ENCODE data around the gene BMP4. TPM values are rescaled to one million over a fixed set of nuclear protein-coding genes. Genes with fewer than 3 reads are reported as not detected.
"Not testable (repeated sequence)": the region's sequence is repeated elsewhere in the genome, so short reads cannot be mapped to it uniquely, and the experiment has no call there.

BMP4 gene
- total RNA-seq (2014; rRNA removed; shearing (Covaris generic); ENCODE audit: low replicate concordance) = 9.3 and 13.5 TPM in 2 replicates

DNA sequence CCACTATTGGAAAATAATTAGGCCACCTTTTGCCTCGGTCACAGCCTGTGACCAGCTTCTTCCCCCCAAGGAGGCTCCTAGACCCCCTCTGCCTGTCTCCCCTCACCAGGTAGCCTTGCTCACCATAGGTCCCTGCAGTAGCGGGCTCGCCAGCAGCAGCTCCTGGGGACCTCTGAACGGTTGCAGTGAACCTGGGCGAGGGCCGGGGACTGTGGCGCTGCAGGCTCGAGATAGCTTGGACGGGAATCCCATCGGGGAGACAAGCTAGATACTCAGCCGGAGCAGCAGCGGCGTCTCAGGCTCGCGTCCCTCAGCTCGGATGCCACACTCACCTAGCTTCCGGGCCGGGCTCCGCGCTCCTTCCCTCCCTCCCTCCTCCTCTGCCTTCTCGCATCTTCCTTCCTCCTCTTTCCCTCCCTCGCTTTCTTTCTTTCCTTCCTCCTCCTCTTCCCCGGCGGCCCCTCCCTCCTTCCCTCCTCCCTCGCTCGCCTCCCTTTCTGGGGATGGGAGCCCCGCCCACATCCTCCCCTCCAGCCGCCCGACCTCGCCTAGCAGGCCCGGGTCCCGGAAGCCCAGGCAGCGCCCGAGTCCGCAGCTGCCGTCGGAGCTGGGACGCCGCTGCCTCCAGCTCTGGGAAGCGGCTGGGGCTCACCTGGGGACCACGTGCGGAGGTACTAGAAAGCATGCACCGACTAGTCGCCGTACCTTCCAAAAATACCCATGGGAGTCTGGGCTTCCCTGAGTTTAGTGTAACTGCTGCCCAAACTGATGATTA is at the start of gene BMP4:
Gene BMP4, minus strand, starts transcription at position 399 of the 775 bp plus-strand sequence. CDS start 4,603 bp downstream, outside the sequence.
- H3K4me3 ChIP-seq = no peak within 1 kb of the TSS
- no peak for DNase-seq
- no peaks in the 10 kb centered on the region; the same call in 1 of the 2 replicates for H3K27me3 ChIP-seq
- H3K36me3 ChIP-seq = no peaks in the 10 kb centered on the region
- H3K9me3 ChIP-seq = no peaks in the 10 kb centered on the region

GRCh38 chr14:54003064-54003463 is 46.4 kb upstream of the BMP4 start:
- DNase-seq = no peak
- H3K9me3 ChIP-seq = no peaks in the 10 kb centered on the region

GRCh38 chr14:54002653-54003052 is 46.0 kb upstream of the BMP4 start:
- H3K27me3 ChIP-seq = no peaks in the 10 kb centered on the region
- H3K9me3 ChIP-seq = no peaks in the 10 kb centered on the region
- no peak overlapping the region for H3K4me3 ChIP-seq
- no peaks in the 10 kb centered on the region for H3K36me3 ChIP-seq
- peak; percentile 30 for DNase-seq

More at GRCh38 chr14:54003064-54003463, 46.4 kb upstream of the BMP4 start:
- no peak overlapping the region for H3K4me3 ChIP-seq
- no peaks in the 10 kb centered on the region for H3K27me3 ChIP-seq
- no peaks in the 10 kb centered on the region for H3K36me3 ChIP-seq

DNA sequence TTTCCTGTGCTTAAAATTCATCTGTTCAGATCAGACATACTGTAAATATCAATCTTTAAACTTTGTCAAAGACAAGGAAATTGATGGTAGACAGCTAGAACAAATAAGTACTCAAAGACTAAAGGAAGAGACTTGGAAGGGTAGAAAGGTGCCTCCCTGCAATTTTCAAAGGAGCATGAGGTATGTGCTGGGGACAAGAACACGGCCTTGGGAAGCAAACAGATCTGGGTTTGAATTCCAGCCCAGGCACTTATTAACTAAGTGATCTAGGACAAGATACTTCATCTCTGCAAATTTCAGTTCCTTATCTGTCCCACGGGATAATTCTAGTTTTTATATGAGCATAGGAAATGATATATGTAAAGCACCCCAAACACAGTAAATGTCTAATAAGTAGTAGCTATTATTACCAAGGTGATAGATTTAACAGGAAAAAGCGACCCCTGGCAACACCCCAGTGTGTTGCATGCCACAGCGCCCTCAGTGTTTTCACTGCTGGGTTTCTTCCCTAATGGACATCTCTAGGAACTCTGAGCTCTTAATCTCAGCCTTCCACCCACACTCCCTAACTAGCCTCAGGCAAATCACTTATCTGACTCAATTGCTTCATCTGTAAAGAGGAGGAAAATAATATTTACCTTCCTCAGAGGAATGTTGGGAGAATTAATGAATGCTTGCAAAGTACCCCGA is 44.7 kb upstream of the BMP4 start:
- Histone ChIP-seq H3K4me3 (no peak overlapping the region), H3K9me3 (no peaks in the 10 kb centered on the region), H3K36me3 (no peaks in the 10 kb centered on the region), H3K27me3 (no peaks in the 10 kb centered on the region)
- DNase-seq = no peak

GRCh38 chr14:54000341-54000811 is 43.8 kb upstream of the BMP4 start:
- Histone ChIP-seq H3K9me3 (no peaks in the 10 kb centered on the region), H3K36me3 (no peaks in the 10 kb centered on the region), H3K27me3 (no peaks in the 10 kb centered on the region), H3K4me3 (no peak overlapping the region)
- peak; percentile 11 for DNase-seq

GRCh38 chr14:53999061-53999488 is 42.5 kb upstream of the BMP4 start:
- no peaks in the 10 kb centered on the region for H3K9me3 ChIP-seq

DNA sequence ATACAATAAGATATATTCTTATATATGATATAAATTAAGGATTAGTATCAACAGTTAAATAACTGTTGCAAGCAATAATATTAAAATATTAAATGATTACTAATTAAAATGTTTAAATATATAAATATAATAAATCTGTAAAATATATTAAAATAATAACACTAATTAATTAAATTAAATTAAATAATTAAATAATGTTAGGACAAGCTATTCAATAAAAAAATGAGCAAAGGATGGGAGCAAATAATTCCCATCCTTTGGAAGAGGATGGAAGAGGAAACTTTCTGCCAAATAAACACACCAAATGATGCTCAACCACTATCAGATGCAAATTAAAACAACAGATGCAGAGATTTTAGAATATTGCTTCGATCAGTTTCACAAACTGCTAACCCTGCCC is 39.4 kb upstream of the BMP4 start:
- no peaks in the 10 kb centered on the region for H3K36me3 ChIP-seq
- no peaks in the 10 kb centered on the region for H3K27me3 ChIP-seq
- H3K4me3 ChIP-seq = no peak overlapping the region
- no peak for DNase-seq
- no peaks in the 10 kb centered on the region for H3K9me3 ChIP-seq

More at GRCh38 chr14:53999061-53999488, 42.5 kb upstream of the BMP4 start:
- peak; percentile 34 for DNase-seq
- Histone ChIP-seq H3K4me3 (no peak overlapping the region), H3K27me3 (no peaks in the 10 kb centered on the region), H3K36me3 (no peaks in the 10 kb centered on the region)

DNA sequence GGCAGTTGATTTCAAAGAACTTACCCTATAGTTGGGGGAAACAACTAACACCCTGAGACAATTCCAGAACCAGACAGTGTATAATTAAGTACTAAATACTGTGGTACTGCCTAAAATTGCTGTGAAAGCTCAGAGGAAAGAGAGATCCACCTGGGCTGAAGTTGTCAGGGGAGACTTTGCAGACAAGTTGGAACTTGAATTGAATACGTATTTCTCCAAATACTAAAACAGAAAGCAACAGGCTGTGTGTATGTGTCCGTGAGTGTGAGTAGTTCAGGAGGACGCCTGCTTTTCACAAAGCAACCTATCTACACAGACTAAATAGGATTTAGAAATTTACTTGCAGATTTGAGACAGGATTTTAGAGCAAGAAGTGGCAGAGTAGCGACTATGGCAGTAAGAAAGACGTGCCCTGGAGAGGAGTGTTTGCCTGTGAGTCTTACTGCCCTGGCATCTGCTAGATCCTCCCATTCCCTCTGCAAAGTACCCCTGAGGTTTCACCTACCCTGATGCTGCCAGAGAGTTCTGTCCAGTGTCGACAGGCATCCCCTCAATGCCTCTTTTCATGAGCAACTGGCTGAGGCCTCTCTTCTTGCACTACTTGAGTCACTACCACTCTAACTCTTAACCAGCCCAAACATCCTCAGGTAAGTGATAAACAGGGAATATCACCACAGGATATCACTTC is 37.4 kb upstream of the BMP4 start:
- DNase-seq = no peak
- Histone ChIP-seq H3K36me3 (no peaks in the 10 kb centered on the region), H3K4me3 (no peak overlapping the region), H3K9me3 (no peaks in the 10 kb centered on the region), H3K27me3 (no peaks in the 10 kb centered on the region)

DNA sequence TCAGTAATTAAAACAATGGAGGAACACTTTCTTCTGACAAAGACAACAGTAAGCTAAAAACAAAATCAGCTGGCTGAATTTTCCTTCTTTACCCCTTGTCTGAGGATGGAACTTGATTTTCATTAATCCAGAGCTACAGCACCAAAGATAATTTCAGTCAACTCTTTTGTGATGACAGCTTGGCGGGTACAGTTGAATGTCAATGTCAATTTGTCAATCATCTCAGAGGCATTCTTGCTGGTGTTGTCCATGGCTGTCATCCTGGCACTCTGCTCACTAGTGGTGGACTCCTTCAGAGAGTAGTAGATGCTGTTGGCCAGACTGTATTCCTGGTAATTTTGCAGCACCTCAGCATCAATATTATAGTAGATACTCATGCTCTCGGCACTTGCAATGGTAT is 34.4 kb upstream of the BMP4 start:
- H3K4me3 ChIP-seq = no peak overlapping the region

DNA sequence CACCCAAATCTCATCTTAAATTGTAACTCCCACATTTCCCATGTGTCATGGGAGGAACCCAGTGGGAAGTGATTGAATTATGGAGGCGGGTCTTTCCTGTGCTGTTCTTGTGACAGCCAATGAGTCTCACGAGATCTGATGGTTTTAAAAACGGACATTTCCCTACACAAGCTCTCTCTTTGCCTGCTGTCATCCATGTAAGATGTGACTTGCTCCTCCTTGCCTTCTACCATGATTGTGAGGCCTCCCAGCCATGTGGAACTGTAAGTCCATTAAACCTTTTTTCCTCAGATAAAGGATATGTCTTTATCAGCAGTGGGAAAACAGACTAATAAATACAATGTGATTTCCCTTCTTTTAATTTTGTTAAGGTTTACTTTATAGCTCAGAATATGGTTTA is 30.1 kb upstream of the BMP4 start:
- DNase-seq, H3K27me3 ChIP-seq, H3K4me3 ChIP-seq, H3K9me3 ChIP-seq, H3K36me3 ChIP-seq: not testable (repeated sequence)

More for the DNA sequence above, 34.4 kb upstream of the BMP4 start:
- no peak for DNase-seq
- H3K9me3 ChIP-seq = no peaks in the 10 kb centered on the region
- no peaks in the 10 kb centered on the region for H3K36me3 ChIP-seq
- no peaks in the 10 kb centered on the region for H3K27me3 ChIP-seq

GRCh38 chr14:53984958-53985357 is 28.3 kb upstream of the BMP4 start:
- not testable (repeated sequence) for H3K9me3 ChIP-seq, H3K4me3 ChIP-seq, DNase-seq, H3K36me3 ChIP-seq, H3K27me3 ChIP-seq

DNA sequence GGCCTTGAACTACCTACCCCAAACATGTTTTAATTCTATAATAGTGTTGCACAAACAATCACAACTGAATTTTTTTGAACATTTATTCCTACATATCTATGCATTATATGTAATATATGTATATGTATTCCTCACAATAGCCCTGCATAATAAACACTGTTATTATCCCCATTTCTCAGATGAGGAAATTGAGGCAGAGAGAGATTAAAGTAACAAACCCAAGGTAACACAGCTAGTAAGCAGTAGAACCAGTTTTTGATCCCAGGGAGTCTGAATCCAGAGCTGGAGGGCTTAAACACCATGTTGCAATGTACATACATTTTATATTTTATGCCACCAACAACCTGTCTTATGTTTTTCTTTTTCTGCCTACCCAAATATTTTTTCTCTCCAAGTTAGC is 26.5 kb upstream of the BMP4 start:
- H3K4me3 ChIP-seq = no peak overlapping the region
- H3K27me3 ChIP-seq = no peaks in the 10 kb centered on the region
- DNase-seq = no peak
- H3K9me3 ChIP-seq = 0 out of 2 replicates have a peak, but pooled peaks cover 3% of the 10 kb centered on the region
- H3K36me3 ChIP-seq = no peaks in the 10 kb centered on the region

GRCh38 chr14:53982546-53982945 is 25.9 kb upstream of the BMP4 start:
- 0 out of 2 replicates have a peak, but pooled peaks cover 3% of the 10 kb centered on the region for H3K9me3 ChIP-seq
- no peaks in the 10 kb centered on the region for H3K27me3 ChIP-seq
- H3K36me3 ChIP-seq = no peaks in the 10 kb centered on the region
- no peak overlapping the region for H3K4me3 ChIP-seq
- DNase-seq = no peak

GRCh38 chr14:53979747-53980642 is 23.4 kb upstream of the BMP4 start:
- peak; percentile 62 for DNase-seq
- Histone ChIP-seq H3K9me3 (0 out of 2 replicates have a peak, but pooled peaks cover 2% of the 10 kb centered on the region), H3K36me3 (no peaks in the 10 kb centered on the region), H3K4me3 (no peak overlapping the region), H3K27me3 (no peaks in the 10 kb centered on the region)

- no peak for DNase-seq
- H3K9me3 ChIP-seq = no peaks in the 10 kb centered on the region
- H3K4me3 ChIP-seq = no peak overlapping the region
- no peaks in the 10 kb centered on the region for H3K36me3 ChIP-seq
- H3K27me3 ChIP-seq = no peaks in the 10 kb centered on the region
Measured at GRCh38 chr14:53979113-53979681, 22.6 kb upstream of the BMP4 start.

GRCh38 chr14:53978194-53978593 is 21.6 kb upstream of the BMP4 start:
- Histone ChIP-seq H3K4me3 (no peak overlapping the region), H3K27me3 (no peaks in the 10 kb centered on the region), H3K36me3 (no peaks in the 10 kb centered on the region), H3K9me3 (no peaks in the 10 kb centered on the region)
- no peak for DNase-seq
